Stimulated activated CD4-positive, alpha-beta T cell treated with anti-CD3 and anti-CD28 coated beads, TNF-alpha, amount 100 ng/mL, for 48 hours (primary cell): ENCODE measurements around the gene CMTM5.

Experiments used
- DNase-seq, 3 donors: peaks; one replicate each; pipeline ENCODE4 v3.0.0-alpha.2; 2020; ENCODE audit warnings: low read depth in 3 of 3

The CMTM5 gene

GRCh38 chr14:23376482-23377197 is at the start of gene CMTM5:
Gene CMTM5, plus strand, starts transcription at chr14:23377046. Its CDS starts 206 bp downstream, at chr14:23377252.
- no peak for DNase-seq

GRCh38 chr14:23327947-23328744 is 48.7 kb upstream of the CMTM5 start:
- peak; percentile 53 to 60 (median 53) for DNase-seq

GRCh38 chr14:23335623-23336022 is 41.2 kb upstream of the CMTM5 start:
- no peak for DNase-seq

- no peak for DNase-seq
Observed at GRCh38 chr14:23339506-23340268, 37.2 kb upstream of the CMTM5 start.

GRCh38 chr14:23344481-23344880 is 32.4 kb upstream of the CMTM5 start:
- no peak for DNase-seq

GRCh38 chr14:23345987-23346692 is 30.7 kb upstream of the CMTM5 start:
- DNase-seq = no peak

- no peak for DNase-seq
Observed at GRCh38 chr14:23346693-23347405, 30.0 kb upstream of the CMTM5 start.

- no peak for DNase-seq
Observed at GRCh38 chr14:23347406-23348296, 29.2 kb upstream of the CMTM5 start.

- DNase-seq = no peak
Observed at GRCh38 chr14:23348297-23348655, 28.6 kb upstream of the CMTM5 start.

GRCh38 chr14:23349156-23349845 is 27.5 kb upstream of the CMTM5 start:
- DNase-seq = no peak

- no peak for DNase-seq
Observed at GRCh38 chr14:23351681-23352505, 25.0 kb upstream of the CMTM5 start.

GRCh38 chr14:23352506-23353432 is 24.1 kb upstream of the CMTM5 start, which contains the start of gene SLC22A17:
Gene SLC22A17, minus strand, starts transcription at chr14:23352887.
- peak; percentile 13 to 46 (median 34) for DNase-seq

GRCh38 chr14:23353433-23353780 is 23.4 kb upstream of the CMTM5 start:
- DNase-seq = no peak

- DNase-seq = no peak
Observed at GRCh38 chr14:23354990-23355389, 21.9 kb upstream of the CMTM5 start.

GRCh38 chr14:23355871-23356435 is 20.9 kb upstream of the CMTM5 start:
- DNase-seq = no peak

- no peak for DNase-seq
Observed at GRCh38 chr14:23356662-23357061, 20.2 kb upstream of the CMTM5 start.

- no peak for DNase-seq
Observed at GRCh38 chr14:23357261-23357660, 19.6 kb upstream of the CMTM5 start.
